CD4-positive, alpha-beta memory T cell (primary cell): ENCODE data around the gene PTPRD. TPM values are rescaled to one million over a fixed set of nuclear protein-coding genes. Genes with fewer than 3 reads are reported as not detected.

Source experiments
- CTCF ChIA-PET: fragments of 350-600 bp; sonication (Branson Sonifier 250); formaldehyde crosslinking; loops from one replicate; lab custom pipeline; 2021; ENCODE audit warnings: inconsistent platforms; ENCODE audit not compliant: partially characterized antibody; lab: Charles Lee
- POLR2A ChIA-PET: fragments of 350-600 bp; sonication (Branson Sonifier 250); formaldehyde crosslinking; loops from one replicate; lab custom pipeline; 2021; ENCODE audit not compliant: partially characterized antibody; lab: Charles Lee
- DNase-seq, 5 donors: peaks; one replicate each; pipeline versions ENCODE4 v3.0.0 to v3.0.0-alpha.2; 2020 to 2022; ENCODE audit warnings: mixed read lengths in 1 of 5
- H3K27ac ChIP-seq: one replicate; pipeline ENCODE4 v1.7.0; 2013; ENCODE audit warnings: low read depth, low read length
- H3K27me3 ChIP-seq: 2 replicates; pipeline ENCODE4 v1.7.0; 2013; ENCODE audit warnings: mild to moderate bottlenecking, low read length, moderate library complexity; ENCODE audit not compliant: insufficient read depth
- H3K36me3 ChIP-seq: 2 replicates; pipeline ENCODE4 v1.7.0; 2013; ENCODE audit warnings: mild to moderate bottlenecking, low read length, moderate library complexity; ENCODE audit not compliant: insufficient read depth
- H3K4me1 ChIP-seq: 2 replicates; pipeline ENCODE4 v1.7.0; 2013; ENCODE audit warnings: mild to moderate bottlenecking, low read length, moderate library complexity; ENCODE audit not compliant: insufficient read depth
- H3K4me3 ChIP-seq, 2 donors: one replicate each; pipeline ENCODE4 v1.7.0; 2013; ENCODE audit warnings: low read length in 2 of 2, mild to moderate bottlenecking in 1 of 2
- H3K9me3 ChIP-seq, 2 donors: one replicate each; pipeline ENCODE4 v1.7.0; 2013; ENCODE audit warnings: low read length in 2 of 2, control low read depth in 1 of 2; ENCODE audit not compliant: control insufficient read depth in 1 of 2
- H3K27ac Mint-ChIP-seq, 7 donors: one replicate each; pipeline ENCODE4 v1.8.0; 2020 to 2021; ENCODE audit warnings: mixed read lengths in 7 of 7, mild to moderate bottlenecking in 6 of 7, inconsistent platforms in 3 of 7, moderate library complexity in 3 of 7
- H3K27me3 Mint-ChIP-seq, 2 donors: one replicate each; pipeline ENCODE4 v1.8.0; 2020 to 2021; ENCODE audit warnings: mixed read lengths in 2 of 2
- H3K36me3 Mint-ChIP-seq, 2 donors: one replicate each; pipeline ENCODE4 v1.8.0; 2020 to 2021; ENCODE audit warnings: mixed read lengths in 2 of 2, inconsistent platforms in 1 of 2, mild to moderate bottlenecking in 1 of 2
- H3K4me1 Mint-ChIP-seq, 4 donors: one replicate each; pipeline ENCODE4 v1.8.0; 2020 to 2021; ENCODE audit warnings: mixed read lengths in 4 of 4, mild to moderate bottlenecking in 1 of 4
- H3K4me3 Mint-ChIP-seq, 8 donors: one replicate each; pipeline ENCODE4 v1.8.0; 2020 to 2021; ENCODE audit warnings: mixed read lengths in 8 of 8, mild to moderate bottlenecking in 7 of 8, moderate library complexity in 6 of 8, inconsistent platforms in 3 of 8
- H3K9me3 Mint-ChIP-seq, 8 donors: one replicate each; pipeline ENCODE4 v1.8.0; 2020 to 2021; ENCODE audit warnings: mixed read lengths in 8 of 8, mild to moderate bottlenecking in 5 of 8, inconsistent platforms in 3 of 8, moderate library complexity in 1 of 8
- intact Hi-C: fragments of 100-400 bp; cut with micrococcal nuclease; formaldehyde crosslinking; loops from one replicate; pipeline ENCODE4 v1.15.1; 2023
- polyA plus RNA-seq, 2 donors: library from polyadenylated mRNA; unstranded; fragments of 300-500 nt; fragmentation: Illumina TruSeq; gene quantifications; one replicate each; pipeline ENCODE4 v1.2.3, GENCODE V29; 2021
- total RNA-seq, 2 experiments: library from RNA; stranded (reverse); gene quantifications; one replicate each; pipeline ENCODE4 v1.2.3, GENCODE V29; 2021

PTPRD gene
- total and polyA plus RNA-seq, 4 experiments from 2014 or later, result not detected

- H3K4me1 ChIP-seq, result no peaks in the 10 kb centered on the region
- H3K27me3 ChIP-seq, result no peaks in the 10 kb centered on the region
- Mint-ChIP-seq H3K27ac (no peak overlapping the region), H3K4me3 (no peak overlapping the region), H3K9me3 (peaks cover 0 to 2% (median 0%) of the 10 kb centered on the region in 8 donors), H3K4me1 (no peaks in the 10 kb centered on the region), H3K36me3 (no peaks in the 10 kb centered on the region), H3K27me3 (no peaks in the 10 kb centered on the region)
- POLR2A ChIA-PET, result no interaction called here
- intact Hi-C loops, result no loop called here
- H3K4me3 ChIP-seq, result no peak overlapping the region
- no peak overlapping the region for H3K27ac ChIP-seq
- no peaks in the 10 kb centered on the region for H3K9me3 ChIP-seq
- no peaks in the 10 kb centered on the region for H3K36me3 ChIP-seq
- CTCF ChIA-PET, result no interaction called here
- no peak for DNase-seq
Observed at GRCh38 chr9:8783941-8784340, 1828.9 kb downstream of the PTPRD start.

GRCh38 chr9:8782237-8782636, 1830.6 kb downstream of the PTPRD start:
- no peaks in the 10 kb centered on the region for H3K36me3 ChIP-seq
- no peak overlapping the region for H3K4me3 ChIP-seq
- ChIA-PET CTCF (interaction anchor here (0.7 kb wide), 1 partner anchor 319 kb away, joined by 3 read pairs; no protein-coding TSS in a partner anchor), POLR2A (no interaction called here)
- H3K9me3 Mint-ChIP-seq, result peaks cover 0 to 2% (median 0%) of the 10 kb centered on the region in 8 donors
- no peak overlapping the region for H3K27ac Mint-ChIP-seq
- H3K9me3 ChIP-seq, result no peaks in the 10 kb centered on the region
- no peaks in the 10 kb centered on the region for H3K4me1 ChIP-seq
- no peak overlapping the region for H3K4me3 Mint-ChIP-seq
- H3K27me3 ChIP-seq, result no peaks in the 10 kb centered on the region
- no peaks in the 10 kb centered on the region for H3K27me3 Mint-ChIP-seq
- no peaks in the 10 kb centered on the region for H3K36me3 Mint-ChIP-seq
- intact Hi-C loops, result no loop called here
- no peaks in the 10 kb centered on the region for H3K4me1 Mint-ChIP-seq
- DNase-seq, result no peak
- no peak overlapping the region for H3K27ac ChIP-seq

DNA sequence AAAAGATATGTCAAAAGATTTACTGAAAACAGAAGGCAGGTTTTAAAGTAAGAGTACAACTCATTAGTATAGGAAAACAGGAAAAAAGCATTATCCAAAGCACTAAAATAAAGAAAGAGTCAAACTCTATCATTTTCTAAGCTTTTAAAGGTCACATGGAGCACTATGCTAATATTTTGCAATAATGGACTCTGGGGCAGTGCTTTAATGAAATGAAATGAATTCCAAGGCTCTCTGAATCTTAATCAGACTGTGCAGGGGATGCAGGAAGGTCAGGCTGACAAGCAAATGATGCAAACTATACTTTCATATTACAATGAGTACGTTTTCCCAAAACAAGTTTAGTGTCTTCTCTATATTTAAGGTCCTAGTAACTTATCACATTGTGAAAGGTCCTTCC, 1831.3 kb downstream of the PTPRD start:
- CTCF ChIA-PET, result no interaction called here
- Histone ChIP-seq H3K9me3 (no peaks in the 10 kb centered on the region), H3K4me1 (no peaks in the 10 kb centered on the region), H3K27me3 (no peaks in the 10 kb centered on the region), H3K36me3 (no peaks in the 10 kb centered on the region), H3K27ac (no peak overlapping the region), H3K4me3 (no peak overlapping the region)
- intact Hi-C loops, result no loop called here
- POLR2A ChIA-PET, result no interaction called here
- no peaks in the 10 kb centered on the region for H3K27me3 Mint-ChIP-seq
- no peak overlapping the region for H3K4me3 Mint-ChIP-seq
- no peaks in the 10 kb centered on the region for H3K4me1 Mint-ChIP-seq
- H3K27ac Mint-ChIP-seq, result no peak overlapping the region
- no peak for DNase-seq
- H3K9me3 Mint-ChIP-seq, result peaks cover 0 to 2% (median 0%) of the 10 kb centered on the region in 8 donors
- no peaks in the 10 kb centered on the region for H3K36me3 Mint-ChIP-seq

DNA sequence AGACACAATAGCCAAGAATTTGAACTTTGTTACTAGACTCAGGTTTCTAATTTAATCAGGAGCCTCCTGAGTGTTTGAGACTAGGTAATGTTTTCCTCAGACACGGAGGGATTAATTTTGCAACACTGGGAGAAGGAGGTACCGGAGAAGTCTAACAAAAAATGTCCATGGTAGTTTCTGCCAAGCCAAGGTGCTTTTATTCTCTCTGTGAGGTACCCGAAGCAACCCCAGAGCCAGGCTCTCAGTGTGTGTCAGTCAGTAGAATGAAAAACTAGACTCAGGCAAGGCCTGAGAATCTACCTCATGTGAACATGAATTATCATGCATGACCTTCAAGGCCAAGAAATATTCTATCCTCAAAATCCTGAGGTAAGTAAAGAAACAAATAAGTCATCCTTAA, 1832.4 kb downstream of the PTPRD start:
- ChIA-PET POLR2A (no interaction called here), CTCF (no interaction called here)
- Histone ChIP-seq H3K27me3 (no peaks in the 10 kb centered on the region), H3K36me3 (no peaks in the 10 kb centered on the region), H3K27ac (no peak overlapping the region), H3K9me3 (no peaks in the 10 kb centered on the region), H3K4me1 (no peaks in the 10 kb centered on the region), H3K4me3 (no peak overlapping the region)
- H3K27me3 Mint-ChIP-seq, result no peaks in the 10 kb centered on the region
- no peak overlapping the region for H3K27ac Mint-ChIP-seq
- peaks cover 0 to 2% (median 0%) of the 10 kb centered on the region in 8 donors for H3K9me3 Mint-ChIP-seq
- no peaks in the 10 kb centered on the region for H3K36me3 Mint-ChIP-seq
- no peaks in the 10 kb centered on the region for H3K4me1 Mint-ChIP-seq
- H3K4me3 Mint-ChIP-seq, result no peak overlapping the region
- intact Hi-C loops, result no loop called here
- DNase-seq, result no peak

DNA sequence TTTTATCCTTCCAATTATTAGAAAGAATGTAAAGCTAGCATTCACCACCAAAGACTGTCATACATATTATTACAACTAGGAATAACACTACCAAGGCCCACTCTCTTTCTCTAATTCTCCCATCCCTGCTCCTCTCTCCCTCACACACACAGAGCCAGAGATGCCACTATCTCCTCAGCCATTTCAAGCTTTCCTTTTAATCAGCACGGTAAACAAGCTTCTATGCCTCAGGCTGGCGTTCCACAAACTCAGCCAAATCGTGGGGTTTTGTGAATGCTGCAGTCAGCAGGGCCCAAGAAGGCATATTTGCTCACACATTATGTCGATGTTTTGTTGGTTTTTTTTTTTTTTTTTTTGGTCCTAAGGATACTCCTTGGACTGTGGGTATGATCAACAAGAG, 1833.3 kb downstream of the PTPRD start:
- Histone ChIP-seq H3K9me3 (no peaks in the 10 kb centered on the region), H3K27ac (no peak overlapping the region), H3K4me1 (no peaks in the 10 kb centered on the region), H3K36me3 (no peaks in the 10 kb centered on the region), H3K27me3 (no peaks in the 10 kb centered on the region), H3K4me3 (no peak overlapping the region)
- CTCF ChIA-PET, result no interaction called here
- Mint-ChIP-seq H3K36me3 (no peaks in the 10 kb centered on the region), H3K27ac (no peak overlapping the region), H3K4me3 (no peak overlapping the region), H3K4me1 (no peaks in the 10 kb centered on the region), H3K27me3 (no peaks in the 10 kb centered on the region), H3K9me3 (no peaks in the 10 kb centered on the region)
- POLR2A ChIA-PET, result no interaction called here
- no peak for DNase-seq
- intact Hi-C loops, result no loop called here

DNA sequence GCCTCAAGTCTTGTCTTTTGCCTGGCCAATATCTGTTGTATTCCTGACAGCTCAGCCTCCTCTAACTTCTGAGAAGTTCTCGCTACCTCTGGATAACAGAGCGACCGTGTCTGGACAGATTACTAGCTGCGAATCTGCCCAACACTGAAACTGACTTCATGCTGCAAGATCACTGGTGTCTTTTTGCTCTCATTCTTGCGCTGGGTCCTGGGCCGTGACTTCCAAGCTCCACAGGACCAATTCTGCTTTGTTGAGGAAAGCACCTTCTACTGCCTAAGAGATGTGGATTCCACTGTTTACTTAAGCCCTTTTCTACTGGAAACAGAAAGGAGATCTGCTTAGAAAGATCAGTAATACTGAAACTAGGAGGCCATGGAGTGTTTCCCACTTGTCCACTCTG, 1834.4 kb downstream of the PTPRD start:
- POLR2A ChIA-PET, result no interaction called here
- Histone ChIP-seq H3K4me1 (no peaks in the 10 kb centered on the region), H3K4me3 (no peak overlapping the region), H3K9me3 (no peaks in the 10 kb centered on the region), H3K27ac (no peak overlapping the region), H3K36me3 (no peaks in the 10 kb centered on the region), H3K27me3 (no peaks in the 10 kb centered on the region)
- Mint-ChIP-seq H3K36me3 (no peaks in the 10 kb centered on the region), H3K4me3 (no peak overlapping the region), H3K9me3 (no peaks in the 10 kb centered on the region), H3K27me3 (no peaks in the 10 kb centered on the region), H3K27ac (no peak overlapping the region), H3K4me1 (no peaks in the 10 kb centered on the region)
- intact Hi-C loops, result no loop called here
- no peak for DNase-seq
- CTCF ChIA-PET, result no interaction called here

DNA sequence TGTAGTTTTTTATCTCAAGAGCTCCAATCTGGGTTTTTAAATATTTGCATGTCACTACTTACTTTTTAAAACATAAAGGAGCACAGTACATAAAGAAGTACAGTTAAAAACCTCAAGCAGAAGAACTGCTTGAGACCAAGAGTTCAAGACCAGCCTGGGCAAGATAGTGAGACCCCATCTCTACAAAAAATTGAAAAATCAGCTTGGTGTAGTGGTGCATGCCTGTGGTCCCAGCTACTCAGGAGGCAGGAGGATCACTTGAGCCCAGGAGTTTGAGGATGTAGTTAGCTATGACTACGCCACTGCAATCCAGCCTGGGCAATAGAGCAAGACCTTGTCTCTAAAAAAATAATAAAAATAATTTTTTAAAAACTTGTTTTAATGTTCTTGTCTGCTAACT, 1840.5 kb downstream of the PTPRD start:
- H3K4me1 Mint-ChIP-seq, result no peaks in the 10 kb centered on the region
- H3K36me3 Mint-ChIP-seq, result no peaks in the 10 kb centered on the region
- no peaks in the 10 kb centered on the region for H3K27me3 Mint-ChIP-seq
- H3K36me3 ChIP-seq, result no peaks in the 10 kb centered on the region
- H3K9me3 Mint-ChIP-seq, result no peaks in the 10 kb centered on the region
- H3K4me3 ChIP-seq, result no peak overlapping the region
- POLR2A ChIA-PET, result no interaction called here
- H3K9me3 ChIP-seq, result no peaks in the 10 kb centered on the region
- no peak overlapping the region for H3K27ac Mint-ChIP-seq
- no peak overlapping the region for H3K4me3 Mint-ChIP-seq
- H3K4me1 ChIP-seq, result no peaks in the 10 kb centered on the region
- CTCF ChIA-PET, result no interaction called here
- DNase-seq, result no peak
- intact Hi-C loops, result no loop called here
- H3K27ac ChIP-seq, result no peak overlapping the region
- no peaks in the 10 kb centered on the region for H3K27me3 ChIP-seq

GRCh38 chr9:8769153-8769552, 1843.6 kb downstream of the PTPRD start:
- intact Hi-C loops, result no loop called here
- Mint-ChIP-seq H3K27me3 (no peaks in the 10 kb centered on the region), H3K4me1 (no peaks in the 10 kb centered on the region)

More at GRCh38 chr9:8769153-8769552, 1843.6 kb downstream of the PTPRD start:
- Histone ChIP-seq H3K36me3 (no peaks in the 10 kb centered on the region), H3K4me1 (no peaks in the 10 kb centered on the region), H3K4me3 (no peak overlapping the region), H3K27ac (no peak overlapping the region), H3K27me3 (no peaks in the 10 kb centered on the region), H3K9me3 (no peaks in the 10 kb centered on the region)
- Mint-ChIP-seq H3K27ac (no peak overlapping the region), H3K9me3 (no peaks in the 10 kb centered on the region), H3K4me3 (no peak overlapping the region), H3K36me3 (no peaks in the 10 kb centered on the region)
- ChIA-PET CTCF (no interaction called here), POLR2A (no interaction called here)
- DNase-seq, result no peak
